SK-N-SH (cell line): ENCODE measurements around the gene ASIC3. TPM values are rescaled to one million over a fixed set of nuclear protein-coding genes. Genes with fewer than 3 reads are reported as not detected.
A peak's percentile ranks its signal among the peaks of the same experiment; 100 is the strongest.

ENCODE experiments used
- CTCF ChIA-PET: fragments of 300-600, 350-600 bp; formaldehyde crosslinking; extraction: SDS; loops from one replicate; lab custom pipeline; 2021; lab: Yijun Ruan, JAX
- POLR2A ChIA-PET: fragments of 350-600 bp; sonication (Branson Sonifier 250); formaldehyde crosslinking; extraction: SDS; loops from one replicate; lab custom pipeline; 2020; ENCODE audit warnings: antibody characterized with exemption, inconsistent platforms; lab: Yijun Ruan, JAX
- DNase-seq: peaks from one replicate; pipeline ENCODE4 v3.0.0; 2012
- H2AFZ ChIP-seq: fragments of 200-600 bp; sonication (generic); 2 replicates; pipeline ENCODE4 v1.8.1; 2016; ENCODE audit warnings: antibody characterized with exemption, mild to moderate bottlenecking, low read depth
- H3F3A ChIP-seq: fragments of 200-600 bp; sonication (generic); replicated peaks from 2 replicates; pipeline ENCODE3; 2016; ENCODE audit warnings: antibody characterized with exemption, mild to moderate bottlenecking; ENCODE audit not compliant: insufficient read depth
- H3K27ac ChIP-seq, 2 experiments: fragments of 200-500 bp in 1 of 2; fragments of 200-600 bp in 1 of 2; sonication (Bioruptor generic) in 1 of 2; sonication (generic), shearing (Covaris generic) in 1 of 2; 2 replicates each; pipeline versions ENCODE4 v1.5.1 to v1.6.1; 2014 to 2016; ENCODE audit warnings: low read depth in 2 of 2, inconsistent platforms in 1 of 2, low read length in 1 of 2, mild to moderate bottlenecking in 1 of 2, mixed read lengths in 1 of 2
- H3K27me3 ChIP-seq: fragments of 200-600 bp; sonication (generic), shearing (Covaris generic); 2 replicates; pipeline ENCODE4 v1.6.1; 2016; ENCODE audit warnings: mixed run types; ENCODE audit not compliant: insufficient read depth
- H3K36me3 ChIP-seq, 2 experiments: fragments of 200-500 bp in 1 of 2; fragments of 200-600 bp in 1 of 2; sonication (Bioruptor generic) in 1 of 2; sonication (generic) in 1 of 2; replicated peaks in 1 of 2; 2 replicates each; pipeline versions ENCODE3 to v1.5.1; 2014 to 2016; ENCODE audit warnings: low read length in 1 of 2, mild to moderate bottlenecking in 1 of 2; ENCODE audit not compliant: insufficient read depth in 2 of 2, control insufficient read depth in 1 of 2
- H3K4me1 ChIP-seq, 2 experiments: fragments of 200-500 bp in 1 of 2; fragments of 200-600 bp in 1 of 2; sonication (Bioruptor generic) in 1 of 2; sonication (generic), shearing (Covaris generic) in 1 of 2; 2 replicates each; pipeline versions ENCODE4 v1.5.1 to v1.6.1; 2014 to 2016; ENCODE audit warnings: low read depth in 1 of 2, low read length in 1 of 2, mixed run types in 1 of 2; ENCODE audit not compliant: insufficient read depth in 2 of 2, control insufficient read depth in 1 of 2
- H3K4me2 ChIP-seq: fragments of 200-600 bp; sonication (generic), shearing (Covaris generic); 2 replicates; pipeline ENCODE4 v1.6.1; 2017; ENCODE audit warnings: mixed run types
- H3K4me3 ChIP-seq, 2 experiments: fragments of 200-500 bp in 1 of 2; fragments of 200-600 bp in 1 of 2; sonication (Bioruptor generic) in 1 of 2; sonication (generic), shearing (Covaris generic) in 1 of 2; 2 replicates each; pipeline versions ENCODE4 v1.5.1 to v1.8.1; 2014 to 2016; ENCODE audit warnings: low read depth in 2 of 2, inconsistent platforms in 1 of 2, low read length in 1 of 2, mild to moderate bottlenecking in 1 of 2, mixed read lengths in 1 of 2, moderate library complexity in 1 of 2
- H3K79me2 ChIP-seq: fragments of 200-600 bp; sonication (generic); 2 replicates; pipeline ENCODE4 v1.8.1; 2017; ENCODE audit warnings: mild to moderate bottlenecking; ENCODE audit not compliant: insufficient read depth
- H3K9ac ChIP-seq: fragments of 200-600 bp; sonication (generic); 2 replicates; pipeline ENCODE4 v1.6.1; 2017; ENCODE audit warnings: mixed run types
- H3K9me2 ChIP-seq: fragments of 200-600 bp; sonication (generic); 2 replicates; pipeline ENCODE4 v1.6.1; 2017; ENCODE audit warnings: mixed run types
- H3K9me3 ChIP-seq: fragments of 200-600 bp; sonication (generic); 2 replicates; pipeline ENCODE4 v1.6.1; 2017; ENCODE audit warnings: mixed run types, mild to moderate bottlenecking, moderate library complexity
- H4K20me1 ChIP-seq: fragments of 200-600 bp; sonication (generic); 2 replicates; pipeline ENCODE4 v1.6.1; 2017; ENCODE audit warnings: mild to moderate bottlenecking, mixed run types; ENCODE audit not compliant: insufficient read depth
- ELF1 ChIP-seq: IDR thresholded peaks from 2 replicates; pipeline ENCODE4 v1.4.0; 2012
- EP300 ChIP-seq, 2 experiments: IDR thresholded peaks; 2 replicates each; pipeline versions ENCODE4 v1.4.0 to v1.6.1; 2012; ENCODE audit warnings: borderline replicate concordance in 1 of 2, low read depth in 1 of 2, low read length in 1 of 2
- EZH2phosphoT487 ChIP-seq: fragments of 200-600 bp; sonication (generic); IDR thresholded peaks from 2 replicates; pipeline ENCODE4 v1.6.1; 2017; ENCODE audit warnings: low read depth, mixed run types, mild to moderate bottlenecking, antibody characterized with exemption, moderate library complexity, borderline replicate concordance
- FOSL2 ChIP-seq: IDR thresholded peaks from 2 replicates; pipeline ENCODE4 v1.4.0; 2012; ENCODE audit warnings: low read depth, mild to moderate bottlenecking, moderate library complexity, borderline replicate concordance
- FOXM1 ChIP-seq: IDR thresholded peaks from 2 replicates; pipeline ENCODE4 v1.4.0; 2012; ENCODE audit warnings: low read depth, mild to moderate bottlenecking
- GABPA ChIP-seq: IDR thresholded peaks from 2 replicates; pipeline ENCODE4 v1.4.0; 2012; ENCODE audit warnings: low read depth, mild to moderate bottlenecking
- GATA2 ChIP-seq: sonication (generic); formaldehyde crosslinking; IDR thresholded peaks from 2 replicates; pipeline ENCODE4 v1.5.0; 2020; ENCODE audit warnings: mild to moderate bottlenecking, missing genetic modification reagents
- MEF2A ChIP-seq: IDR thresholded peaks from 2 replicates; pipeline ENCODE4 v1.4.0; 2012; ENCODE audit warnings: low read depth, borderline replicate concordance
- MXI1 ChIP-seq: IDR thresholded peaks from 2 replicates; pipeline ENCODE4 v1.6.1; 2012; ENCODE audit warnings: mild to moderate bottlenecking, low read depth, low read length, improper control_type of control experiment
- NFIC ChIP-seq: IDR thresholded peaks from 2 replicates; pipeline ENCODE4 v1.4.0; 2012; ENCODE audit warnings: borderline replicate concordance
- POLR2AphosphoS5 ChIP-seq: IDR thresholded peaks from 2 replicates; pipeline ENCODE4 v1.6.1; 2012; ENCODE audit warnings: low read depth, low read length
- RCOR1 ChIP-seq: fragments of 150-350 bp; IDR thresholded peaks from 2 replicates; pipeline ENCODE4 v1.6.1; 2017; ENCODE audit warnings: antibody characterized with exemption, low read length
- RFX5 ChIP-seq: IDR thresholded peaks from 2 replicates; pipeline ENCODE4 v1.6.1; 2012; ENCODE audit warnings: mild to moderate bottlenecking, improper control_type of control experiment, low read length
- RXRA ChIP-seq: IDR thresholded peaks from 2 replicates; pipeline ENCODE4 v1.4.0; 2012; ENCODE audit warnings: low read depth, mild to moderate bottlenecking, borderline replicate concordance
- SIN3A ChIP-seq: IDR thresholded peaks from 2 replicates; pipeline ENCODE4 v1.6.1; 2012; ENCODE audit warnings: low read depth, mild to moderate bottlenecking, low read length, moderate library complexity, borderline replicate concordance
- YY1 ChIP-seq: IDR thresholded peaks from 2 replicates; pipeline ENCODE4 v1.4.0; 2012; ENCODE audit warnings: low read depth, mild to moderate bottlenecking
- WGBS: methylation state at CpG from one replicate; pipeline ENCODE4 v1.1.6; 2017; ENCODE audit warnings: low lambda C conversion rate; 5-methylcytosine and 5-hydroxymethylcytosine counted together
- polyA plus RNA-seq, 3 experiments: library from polyadenylated mRNA; depleted of rRNA; stranded (reverse); fragments of >200 nt; gene quantifications; 2 replicates each; pipeline ENCODE4 v1.2.3, GENCODE V29; 2012
- TF ChIP-seq, protein P1 (sequence below): IDR thresholded peaks from 2 replicates; pipeline ENCODE4 v1.4.0; 2012; ENCODE audit warnings: low read depth
- TF ChIP-seq, protein P2 (sequence below): IDR thresholded peaks from 2 replicates; pipeline ENCODE4; 2012
- TF ChIP-seq, protein P3 (sequence below): fragments of 150-350 bp; IDR thresholded peaks from 2 replicates; pipeline ENCODE4 v1.6.1; 2017; ENCODE audit warnings: antibody characterized with exemption, low read length, low read depth, borderline replicate concordance
- TF ChIP-seq, protein P4 (sequence below): fragments of 200-600 bp; sonication (generic); IDR thresholded peaks from 2 replicates; pipeline ENCODE4 v1.6.1; 2017; ENCODE audit warnings: antibody characterized with exemption, mild to moderate bottlenecking, moderate library complexity

Gene ASIC3
- polyA plus RNA-seq, 1 of the 3 experiments (the other 2 are of a cell fraction), result 4.5 TPM

DNA sequence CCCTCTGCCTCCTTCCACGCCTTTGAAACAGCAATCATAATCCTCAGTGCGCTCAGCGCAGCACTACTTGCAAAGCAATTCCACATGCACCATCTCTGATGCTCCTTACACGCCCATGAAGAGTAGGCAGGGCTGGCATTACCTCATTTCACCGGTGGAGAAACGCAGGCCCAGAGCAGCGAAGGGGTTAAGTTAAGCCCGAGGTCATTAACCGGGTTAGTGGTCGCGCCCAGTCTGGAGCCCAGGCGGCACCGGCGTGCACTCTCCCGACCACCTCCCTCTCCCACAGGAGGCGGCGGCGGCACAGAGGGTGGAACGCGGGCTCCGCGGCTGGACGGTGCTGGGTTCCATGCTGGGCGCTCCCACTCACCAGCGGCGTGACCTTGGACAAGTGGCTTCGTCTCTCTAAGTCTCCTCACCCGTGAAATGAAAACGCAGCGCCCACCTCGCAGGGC lies 31.8 kb downstream of the ASIC3 start:
- DNase-seq, result peak; percentile 77
- H4K20me1 ChIP-seq, result no peaks in the 10 kb centered on the region; the same call in 1 of the 2 replicates

DNA sequence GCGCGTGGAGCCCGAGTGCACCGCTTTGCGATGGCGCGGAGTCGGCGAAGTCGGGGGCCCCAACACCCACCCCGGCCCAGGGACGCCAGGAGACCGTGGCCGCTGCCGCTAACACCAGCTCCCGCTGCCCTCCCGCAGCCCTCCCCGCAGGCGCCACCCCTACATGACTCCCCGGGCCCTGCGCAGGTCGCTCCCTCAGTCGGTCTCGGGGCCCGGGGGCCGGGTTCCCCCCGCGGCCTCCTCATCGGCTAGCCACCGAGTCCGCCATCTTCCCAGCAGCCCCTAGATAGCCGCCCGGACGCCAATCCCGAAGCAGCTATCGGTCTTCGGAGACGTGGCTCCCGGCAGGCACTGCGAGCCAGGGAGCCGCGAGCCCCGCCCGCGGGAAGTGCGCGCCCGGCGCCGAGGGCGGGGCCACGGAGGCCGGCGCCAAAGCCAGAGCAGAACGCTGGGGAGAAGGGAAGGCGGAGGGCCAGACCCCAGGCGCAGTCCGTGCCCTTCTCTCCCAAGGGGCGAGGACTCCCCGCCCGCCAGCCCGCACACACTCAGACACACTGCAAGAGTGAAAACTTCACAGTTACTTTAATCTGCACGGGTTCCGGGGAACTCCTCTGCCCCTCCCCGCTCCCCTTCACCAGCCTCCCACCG lies 32.3 kb downstream of the ASIC3 start, which contains the start of gene FASTK:
TSS of gene FASTK (minus strand) at position 288 of the 648 bp plus-strand sequence. CDS start at position 245, 43 bp downstream.
- peak within 1 kb of the TSS; percentile 73; the same call in 1 of the 2 replicates for H2AFZ ChIP-seq
- H3K79me2 ChIP-seq, result peaks cover 48% of the 10 kb centered on the region
- H3K4me2 ChIP-seq, result peak within 1 kb of the TSS; percentile 98
- H3F3A ChIP-seq, result peaks cover 42% of the 10 kb centered on the region
- H3K9me3 ChIP-seq, result no peaks in the 10 kb centered on the region
- 2% methylated on average over 36 of the region's 66 CpGs for WGBS
- H3K27ac ChIP-seq, result peak within 1 kb of the TSS; percentile 78 to 95
- peak within 1 kb of the TSS; percentile 94 to 99 for H3K4me3 ChIP-seq
- H4K20me1 ChIP-seq, result no peaks in the 10 kb centered on the region; the same call in 1 of the 2 replicates
- H3K9me2 ChIP-seq, result no peaks in the 10 kb centered on the region
- no peaks in the 10 kb centered on the region for H3K27me3 ChIP-seq
- ChIA-PET CTCF (interaction anchor here (0.6 to 21.3 kb wide), 8 partner anchors 12 to 88 kb away, joined by 3 to 474 read pairs (median 4); partner anchors contain the start of genes CDK5 and SLC4A2), POLR2A (interaction anchor here (0.6 to 1.5 kb wide), 9 partner anchors 10 to 152 kb away, joined by 3 to 7 read pairs (median 4); partner anchors contain the start of genes ABCB8 and CHPF2)
- peak; percentile 99 for DNase-seq
- H3K36me3 ChIP-seq, result peaks cover 12 to 46% of the 10 kb centered on the region in 2 experiments
- H3K4me1 ChIP-seq, result peaks cover 30 to 48% of the 10 kb centered on the region in 2 experiments
- H3K9ac ChIP-seq, result peak within 1 kb of the TSS; percentile 96
- TF ChIP-seq GATA2 (no peak), EP300 (IDR thresholded peaks at IDR 0.05; ENCODE audit: borderline replicate concordance in 1 of 2, low read depth in 1 of 2, low read length in 1 of 2) (peak in 1 of 2 experiments; percentile 34; a peak in 1 of 4 replicates), MXI1 (peak; percentile 57; the same call in 1 of the 2 replicates), EZH2phosphoT487 (no peak), NFIC (no peak; the same call in 1 of the 2 replicates), GABPA (0 out of 2 replicates have a peak, but pooled peaks have one; percentile 35), RFX5 (no peak), MEF2A (no peak), POLR2AphosphoS5 (peak; percentile 90), RXRA (no peak), FOXM1 (peak; percentile 44; the same call in 1 of the 2 replicates), YY1 (peak; percentile 98), RCOR1 (peak; percentile 30; the same call in 1 of the 2 replicates), FOSL2 (peak; percentile 41; the same call in 1 of the 2 replicates), SIN3A (peak; percentile 68; the same call in 1 of the 2 replicates)
- TF ChIP-seq, protein P1, sequence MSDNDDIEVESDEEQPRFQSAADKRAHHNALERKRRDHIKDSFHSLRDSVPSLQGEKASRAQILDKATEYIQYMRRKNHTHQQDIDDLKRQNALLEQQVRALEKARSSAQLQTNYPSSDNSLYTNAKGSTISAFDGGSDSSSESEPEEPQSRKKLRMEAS, result no peak
- TF ChIP-seq, protein P2, sequence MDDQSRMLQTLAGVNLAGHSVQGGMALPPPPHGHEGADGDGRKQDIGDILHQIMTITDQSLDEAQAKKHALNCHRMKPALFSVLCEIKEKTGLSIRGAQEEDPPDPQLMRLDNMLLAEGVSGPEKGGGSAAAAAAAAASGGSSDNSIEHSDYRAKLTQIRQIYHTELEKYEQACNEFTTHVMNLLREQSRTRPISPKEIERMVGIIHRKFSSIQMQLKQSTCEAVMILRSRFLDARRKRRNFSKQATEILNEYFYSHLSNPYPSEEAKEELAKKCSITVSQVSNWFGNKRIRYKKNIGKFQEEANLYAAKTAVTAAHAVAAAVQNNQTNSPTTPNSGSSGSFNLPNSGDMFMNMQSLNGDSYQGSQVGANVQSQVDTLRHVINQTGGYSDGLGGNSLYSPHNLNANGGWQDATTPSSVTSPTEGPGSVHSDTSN, result peak; percentile 80
- TF ChIP-seq, protein P3, sequence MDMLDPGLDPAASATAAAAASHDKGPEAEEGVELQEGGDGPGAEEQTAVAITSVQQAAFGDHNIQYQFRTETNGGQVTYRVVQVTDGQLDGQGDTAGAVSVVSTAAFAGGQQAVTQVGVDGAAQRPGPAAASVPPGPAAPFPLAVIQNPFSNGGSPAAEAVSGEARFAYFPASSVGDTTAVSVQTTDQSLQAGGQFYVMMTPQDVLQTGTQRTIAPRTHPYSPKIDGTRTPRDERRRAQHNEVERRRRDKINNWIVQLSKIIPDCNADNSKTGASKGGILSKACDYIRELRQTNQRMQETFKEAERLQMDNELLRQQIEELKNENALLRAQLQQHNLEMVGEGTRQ, result no peak

More for the DNA sequence above, 31.8 kb downstream of the ASIC3 start:
- TF ChIP-seq, protein P4, sequence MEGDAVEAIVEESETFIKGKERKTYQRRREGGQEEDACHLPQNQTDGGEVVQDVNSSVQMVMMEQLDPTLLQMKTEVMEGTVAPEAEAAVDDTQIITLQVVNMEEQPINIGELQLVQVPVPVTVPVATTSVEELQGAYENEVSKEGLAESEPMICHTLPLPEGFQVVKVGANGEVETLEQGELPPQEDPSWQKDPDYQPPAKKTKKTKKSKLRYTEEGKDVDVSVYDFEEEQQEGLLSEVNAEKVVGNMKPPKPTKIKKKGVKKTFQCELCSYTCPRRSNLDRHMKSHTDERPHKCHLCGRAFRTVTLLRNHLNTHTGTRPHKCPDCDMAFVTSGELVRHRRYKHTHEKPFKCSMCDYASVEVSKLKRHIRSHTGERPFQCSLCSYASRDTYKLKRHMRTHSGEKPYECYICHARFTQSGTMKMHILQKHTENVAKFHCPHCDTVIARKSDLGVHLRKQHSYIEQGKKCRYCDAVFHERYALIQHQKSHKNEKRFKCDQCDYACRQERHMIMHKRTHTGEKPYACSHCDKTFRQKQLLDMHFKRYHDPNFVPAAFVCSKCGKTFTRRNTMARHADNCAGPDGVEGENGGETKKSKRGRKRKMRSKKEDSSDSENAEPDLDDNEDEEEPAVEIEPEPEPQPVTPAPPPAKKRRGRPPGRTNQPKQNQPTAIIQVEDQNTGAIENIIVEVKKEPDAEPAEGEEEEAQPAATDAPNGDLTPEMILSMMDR, result peak; percentile 6; the same call in 1 of the 2 replicates
- TF ChIP-seq ELF1 (no peak), MXI1 (peak; percentile 23; the same call in 1 of the 2 replicates)
- H2AFZ ChIP-seq, result peak overlapping the region; percentile 73; the same call in 1 of the 2 replicates
- peak overlapping the region; percentile 96 for H3K9ac ChIP-seq
- no peaks in the 10 kb centered on the region for H3K27me3 ChIP-seq
- ChIA-PET POLR2A (interaction anchor here (0.8 to 1.5 kb wide), 8 partner anchors 10 to 152 kb away, joined by 3 to 7 read pairs (median 4); partner anchors contain the start of genes ABCB8 and CHPF2), CTCF (interaction anchor here (0.6 to 21.3 kb wide), 7 partner anchors 15 to 89 kb away, joined by 3 to 474 read pairs (median 5); partner anchors contain the start of genes CDK5 and SLC4A2)
- peaks cover 12 to 51% of the 10 kb centered on the region in 2 experiments for H3K36me3 ChIP-seq
- peaks cover 25 to 42% of the 10 kb centered on the region in 2 experiments for H3K4me1 ChIP-seq
- peak overlapping the region; percentile 98 for H3K4me2 ChIP-seq
- H3K9me2 ChIP-seq, result no peaks in the 10 kb centered on the region
- WGBS, result 4% methylated on average over 30 of the region's 31 CpGs
- peaks cover 48% of the 10 kb centered on the region for H3K79me2 ChIP-seq
- peak overlapping the region; percentile 94 to 99 for H3K4me3 ChIP-seq
- peaks cover 42% of the 10 kb centered on the region for H3F3A ChIP-seq
- H3K9me3 ChIP-seq, result no peaks in the 10 kb centered on the region
- peak overlapping the region; percentile 78 to 95 for H3K27ac ChIP-seq
